HG03175 (cell line): ENCODE results near the gene FAM50A.

ENCODE experiments used
- ATAC-seq: cut with Tn5 transposase; IDR thresholded peaks from one replicate; pipeline ENCODE4 v1.9.1; 2021; ENCODE audit warnings: mild to moderate bottlenecking, moderate library complexity; ENCODE audit not compliant: unreplicated experiment

Gene FAM50A

GRCh38 chrX:154437971-154438893, 5.7 kb upstream of the FAM50A start:
- ATAC-seq: no peak

DNA sequence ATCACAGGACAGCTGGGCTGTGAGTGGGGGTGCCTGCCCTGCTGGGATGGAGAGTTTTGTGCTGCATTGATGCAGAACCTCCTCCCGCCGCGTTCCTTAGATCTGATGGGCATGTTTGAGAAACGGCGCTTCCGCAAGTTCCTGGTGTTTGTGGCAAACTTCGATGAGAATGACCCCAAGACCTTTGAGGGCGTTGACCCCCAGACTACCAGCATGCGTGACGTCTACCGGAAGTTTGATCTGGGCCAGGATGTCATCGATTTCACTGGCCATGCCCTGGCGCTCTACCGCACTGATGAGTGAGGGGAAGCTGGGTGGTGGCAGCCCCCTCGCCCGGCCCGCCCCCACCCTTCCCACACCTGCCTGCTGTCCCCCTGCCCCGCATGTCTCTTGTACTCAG, 4.1 kb upstream of the FAM50A start:
- ATAC-seq: no peak

DNA sequence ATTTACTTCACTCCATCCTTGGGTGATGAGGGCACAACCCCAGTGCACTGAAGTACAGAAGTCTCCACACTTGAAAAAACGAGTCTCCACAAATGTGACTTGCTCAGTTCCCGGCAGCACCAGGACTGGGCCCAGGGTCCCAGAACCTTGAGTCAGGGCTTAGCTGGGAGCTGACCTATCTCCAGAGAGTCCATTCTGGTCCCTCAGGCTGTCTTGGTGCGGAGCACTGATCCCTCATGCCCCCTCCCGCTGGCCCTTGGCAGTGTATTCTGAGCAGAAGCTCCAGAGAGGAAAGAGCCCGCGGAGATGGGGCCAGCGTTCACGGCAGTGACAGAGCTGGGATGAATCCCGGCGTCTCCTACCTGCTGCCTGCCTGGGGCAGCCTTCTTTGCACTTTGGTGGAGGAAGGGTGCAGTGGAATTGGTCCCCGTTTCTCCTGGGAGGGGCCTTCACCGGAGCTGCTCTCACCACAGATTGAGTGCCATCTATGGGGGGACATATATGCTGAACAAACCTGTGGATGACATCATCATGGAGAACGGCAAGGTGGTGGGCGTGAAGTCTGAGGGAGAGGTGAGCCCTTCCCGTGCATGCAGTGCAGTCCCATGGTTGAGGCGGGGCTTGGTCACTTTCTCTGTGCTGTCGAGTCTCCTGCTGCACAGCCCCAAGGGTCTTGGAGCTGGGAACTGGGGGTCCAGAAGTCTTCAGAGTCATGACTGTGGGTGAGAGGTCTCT, 3.2 kb upstream of the FAM50A start:
- ATAC-seq: no peak

- no peak for ATAC-seq
These were observed 2.4 kb upstream of the FAM50A start for GRCh38 chrX:154441564-154441963.

- ATAC-seq: no peak
These were observed 1.8 kb upstream of the FAM50A start for GRCh38 chrX:154441984-154442707.

DNA sequence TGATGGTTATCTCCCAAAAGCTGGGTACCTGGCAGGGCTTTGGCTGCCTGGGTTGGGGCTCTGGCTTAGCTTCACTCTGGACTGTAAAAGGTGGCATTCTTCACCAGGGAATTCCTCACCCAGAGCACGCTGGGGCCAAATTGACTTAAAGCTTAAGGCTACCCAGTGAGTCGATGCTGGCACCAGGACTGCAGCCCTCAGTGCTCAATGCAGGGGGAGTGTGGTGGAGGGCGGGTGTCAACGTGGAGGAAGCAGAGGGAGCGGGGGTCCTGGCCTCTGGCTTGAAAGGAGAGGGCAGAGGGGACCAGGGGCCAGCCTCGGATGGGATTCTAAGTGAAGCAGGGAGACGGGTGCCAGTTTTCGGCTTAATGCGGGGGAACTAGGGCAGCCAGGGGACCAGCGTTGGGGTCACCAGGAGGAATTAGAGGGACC, 446 bp upstream of the FAM50A start:
- ATAC-seq: no peak

DNA sequence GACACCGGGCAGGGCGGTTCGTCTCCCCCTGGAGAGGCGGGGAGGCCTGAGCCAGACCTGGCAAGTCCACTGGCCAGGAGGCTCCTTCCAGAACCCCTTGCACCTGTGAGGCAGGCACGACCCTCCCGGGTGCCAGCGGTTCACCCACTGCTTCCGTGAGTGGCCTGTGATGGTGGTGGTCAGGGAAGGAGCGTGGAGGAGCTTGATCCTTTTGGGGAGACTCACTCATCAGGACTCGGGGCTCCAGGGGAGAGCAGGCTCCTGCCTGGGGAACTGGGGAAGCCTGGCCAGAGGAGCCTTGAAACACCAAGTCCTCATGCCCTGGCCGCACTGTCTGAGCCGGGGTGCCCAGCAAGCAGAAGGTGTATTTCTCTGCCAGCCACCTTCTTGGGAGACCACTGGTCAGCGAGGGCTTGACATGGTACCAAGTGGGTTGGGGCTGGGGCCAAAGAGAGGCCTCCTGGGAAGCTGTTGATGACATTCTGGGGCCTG, 860 bp downstream of the FAM50A start:
- no peak for ATAC-seq

- ATAC-seq: no peak
These were observed 1.8 kb downstream of the FAM50A start for GRCh38 chrX:154445776-154446175.

DNA sequence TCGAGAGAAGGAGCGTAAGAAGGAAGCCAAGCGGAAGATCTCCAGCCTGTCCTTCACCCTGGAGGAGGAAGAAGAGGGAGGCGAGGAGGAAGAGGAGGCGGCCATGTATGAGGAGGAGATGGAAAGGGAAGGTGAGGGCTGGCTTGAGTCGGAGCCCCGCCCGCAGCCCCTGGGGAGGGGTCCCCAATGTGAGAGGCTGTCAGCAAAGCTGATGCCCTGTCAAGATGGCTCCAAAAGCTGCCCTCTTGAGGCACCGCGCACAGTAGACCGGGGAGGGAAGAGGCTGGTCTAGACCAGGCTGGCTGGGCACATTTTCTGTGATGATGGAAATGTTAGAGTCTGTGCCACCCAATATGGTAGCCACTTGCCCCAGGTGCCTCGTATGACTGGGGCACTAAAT, 2.5 kb downstream of the FAM50A start:
- no peak for ATAC-seq

DNA sequence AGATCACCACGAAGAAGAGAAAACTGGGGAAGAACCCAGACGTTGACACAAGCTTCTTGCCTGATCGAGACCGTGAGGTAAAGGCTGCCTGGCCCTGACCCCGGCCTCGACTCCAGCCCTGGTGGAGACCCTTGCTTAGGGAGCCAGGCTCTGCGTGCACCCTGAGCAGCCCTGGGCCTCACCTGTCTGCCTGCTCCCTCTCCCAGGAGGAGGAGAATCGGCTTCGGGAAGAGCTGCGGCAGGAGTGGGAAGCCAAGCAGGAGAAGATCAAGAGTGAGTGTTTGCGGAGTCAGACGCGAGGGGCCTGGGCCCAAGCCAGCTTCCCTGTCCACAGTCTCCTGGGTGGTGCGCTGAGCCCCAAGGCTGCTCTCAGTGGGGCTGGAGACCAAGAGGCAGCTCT, 4.5 kb downstream of the FAM50A start:
- no peak for ATAC-seq

DNA sequence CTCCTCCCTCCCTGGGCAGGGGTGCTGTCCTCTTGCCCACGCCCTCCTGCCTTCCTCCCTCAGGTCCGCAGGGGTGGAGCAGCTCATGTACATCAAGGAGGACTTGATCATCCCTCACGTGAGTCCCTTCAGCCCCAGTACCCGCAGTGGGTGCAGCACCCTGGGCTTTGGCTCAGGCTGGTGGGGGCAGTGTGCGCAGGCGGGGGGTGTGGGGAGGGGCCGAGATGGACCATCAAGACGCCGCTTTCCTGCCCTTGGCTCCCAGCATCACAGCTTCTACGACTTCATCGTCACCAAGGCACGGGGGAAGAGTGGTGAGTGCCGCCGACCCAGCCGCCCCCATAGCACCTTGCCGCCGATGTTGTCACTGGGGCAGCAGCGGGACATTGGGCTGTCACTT, 5.7 kb downstream of the FAM50A start:
- no peak for ATAC-seq

DNA sequence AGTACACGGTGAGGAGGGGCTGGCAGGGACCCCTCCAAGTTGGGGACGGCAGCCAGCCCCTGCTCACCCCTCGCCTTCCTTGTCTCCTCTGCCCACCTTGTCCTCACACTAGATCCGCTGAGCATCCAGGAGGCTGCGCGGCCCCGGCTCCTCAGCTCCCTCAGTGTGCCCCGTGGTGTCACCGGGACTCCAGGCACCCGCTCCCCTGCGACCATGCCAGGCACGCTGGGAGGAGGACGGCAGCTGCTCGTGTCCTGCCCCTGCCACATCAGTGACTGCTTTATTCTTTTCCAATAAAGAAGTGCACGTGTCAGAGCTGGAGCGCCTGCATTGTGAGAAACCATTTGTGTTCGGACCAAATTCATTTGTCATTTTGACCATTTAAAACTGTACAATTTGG, 6.4 kb downstream of the FAM50A start:
- no peak for ATAC-seq

GRCh38 chrX:154452823-154453222, 8.9 kb downstream of the FAM50A start:
- no peak for ATAC-seq

- peak; percentile 49 for ATAC-seq
These were observed 13.7 kb downstream of the FAM50A start for GRCh38 chrX:154457491-154458115.

DNA sequence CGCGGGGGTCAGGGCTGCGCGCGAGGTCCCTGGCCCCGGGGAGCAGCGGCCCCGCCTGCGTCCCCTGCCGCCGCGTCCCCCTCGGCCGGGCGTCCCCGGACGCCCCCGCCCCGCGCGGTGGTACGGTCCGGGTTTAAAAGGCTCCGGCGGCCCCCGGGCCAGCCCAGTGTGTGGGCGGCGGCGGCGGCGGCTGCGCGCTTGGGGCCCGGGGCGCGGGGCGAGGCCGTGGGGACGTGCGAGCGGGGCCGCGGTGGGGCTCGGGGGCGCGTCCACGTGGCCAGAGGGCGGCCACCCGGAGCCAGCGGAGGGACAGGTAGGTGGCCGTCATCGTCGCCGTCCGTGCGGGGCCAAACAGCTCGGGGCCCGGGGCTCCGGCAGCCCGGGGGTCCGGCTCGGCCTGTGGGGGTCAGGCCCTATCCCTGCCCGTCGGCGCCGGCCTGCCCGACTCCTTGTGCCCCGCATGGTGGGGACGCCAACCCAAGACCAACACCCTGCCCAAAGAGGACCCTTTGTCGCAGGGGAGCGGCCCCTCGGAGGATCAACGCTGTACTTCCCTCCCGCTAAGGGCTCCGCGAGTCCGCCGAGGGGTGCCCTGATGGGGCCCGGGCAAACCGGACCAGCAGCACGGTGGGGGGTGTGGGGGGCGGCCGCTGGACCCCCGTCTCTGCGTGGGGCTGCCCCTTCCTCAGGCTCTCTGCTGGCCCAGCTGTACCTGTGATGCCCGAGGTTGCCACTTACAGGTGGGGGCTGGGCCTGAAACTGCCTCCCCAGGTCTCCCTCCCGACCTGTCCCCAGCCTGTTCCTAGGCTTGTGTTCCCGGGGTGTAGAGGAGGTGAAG, 14.4 kb downstream of the FAM50A start, which contains the start of gene PLXNA3:
Gene PLXNA3, plus strand, starts transcription at position 166 of the 838 bp plus-strand sequence. CDS start 1,903 bp downstream, outside the sequence.
- ATAC-seq: peak; percentile 52

GRCh38 chrX:154458954-154459778, 15.2 kb downstream of the FAM50A start:
- ATAC-seq: no peak

GRCh38 chrX:154459832-154460231, 15.9 kb downstream of the FAM50A start:
- no peak for ATAC-seq

- ATAC-seq: no peak
These were observed 16.4 kb downstream of the FAM50A start for GRCh38 chrX:154460326-154460725.

DNA sequence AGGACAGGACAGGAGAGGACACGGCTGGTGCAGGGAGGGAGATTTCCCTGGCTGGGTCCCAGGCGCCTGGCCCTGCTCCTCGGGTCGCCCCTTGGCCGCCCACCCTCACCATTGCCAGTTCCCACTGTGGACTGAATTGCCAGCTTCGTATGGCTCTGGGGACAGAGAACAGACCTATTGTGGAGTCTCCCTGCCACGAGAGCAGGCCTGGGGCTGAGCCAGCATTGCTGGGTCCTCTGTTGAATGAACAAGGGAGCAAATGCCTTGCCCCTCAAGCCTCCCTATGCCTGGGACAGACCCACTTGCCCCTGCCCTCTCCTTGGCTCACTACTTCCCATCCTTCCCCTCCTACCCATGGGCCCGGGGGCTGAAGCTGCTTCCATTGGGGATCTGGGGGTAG, 18.5 kb downstream of the FAM50A start:
- ATAC-seq: no peak
